HepG2 (cell line): ENCODE results near the gene RB1. TPM values are rescaled to one million over a fixed set of nuclear protein-coding genes. Genes with fewer than 3 reads are reported as not detected.

Experiments used
- ATAC-seq: fragments of 200-7000 bp; cut with Tn5 transposase; 3 replicates; pipeline ENCODE4 v1.9.1; 2020; ENCODE audit warnings: mild to moderate bottlenecking, moderate library complexity
- BruUV-seq: library from RNA; stranded (reverse); fragments of 400-500 nt; replicated peaks from 2 replicates; lab custom pipeline; 2021; lab: Mats Ljungman, UMichigan
- CTCF ChIA-PET: fragments of 300-600 bp; formaldehyde crosslinking; extraction: SDS; loops from one replicate; lab custom pipeline; 2021; ENCODE audit warnings: low total read pairs, inconsistent platforms, low intra/inter-chr PET ratio; lab: Yijun Ruan, JAX
- POLR2A ChIA-PET: fragments of 350-600 bp; sonication (Branson Sonifier 250); formaldehyde crosslinking; loops from one replicate; lab custom pipeline; 2020; ENCODE audit warnings: antibody characterized with exemption, inconsistent platforms; lab: Yijun Ruan, JAX
- DNase-seq: peaks from one replicate; pipeline ENCODE4 v3.0.0-alpha.2; 2015; ENCODE audit warnings: low spot score
- FAIRE-seq: peaks from 3 replicates; lab custom pipeline; 2011; peaks lifted over from hg19 to GRCh38; lab: Jason Lieb, UNC
- H2AFZ ChIP-seq: one replicate; pipeline ENCODE4 v1.6.1; 2011; ENCODE audit warnings: low read length, inconsistent platforms
- H3K27ac ChIP-seq: fragments of 300-600 bp; 3 replicates; pipeline ENCODE4 v1.8.0; 2011; ENCODE audit warnings: mixed run types, mild to moderate bottlenecking, mixed read lengths, low read length, inconsistent platforms; ENCODE audit not compliant: insufficient read depth; ENCODE audit errors: extremely low read length
- H3K27me3 ChIP-seq, 2 experiments: fragments of 200-600 bp in 1 of 2; 2 replicates in 1 of 2; 3 replicates in 1 of 2; pipeline versions ENCODE4 v1.6.0 to v1.8.0; 2011; ENCODE audit warnings: low read length in 2 of 2, mild to moderate bottlenecking in 2 of 2, moderate library complexity in 2 of 2, inconsistent platforms in 1 of 2; ENCODE audit not compliant: insufficient read depth in 2 of 2, control insufficient read depth in 1 of 2
- H3K36me3 ChIP-seq, 2 experiments: fragments of 200-600 bp in 1 of 2; replicated peaks in 1 of 2; 2 replicates in 1 of 2; 3 replicates in 1 of 2; pipeline versions ENCODE4 v1.5.1 to v1.8.0; 2011; ENCODE audit warnings: low read length in 2 of 2, inconsistent platforms in 1 of 2; ENCODE audit not compliant: insufficient read depth in 2 of 2, control insufficient read depth in 1 of 2
- H3K4me1 ChIP-seq: 2 replicates; pipeline ENCODE4 v1.5.1; 2012; ENCODE audit warnings: low read length, inconsistent platforms; ENCODE audit not compliant: insufficient read depth
- H3K4me2 ChIP-seq: 2 replicates; pipeline ENCODE4 v1.6.0; 2011; ENCODE audit warnings: low read depth, low read length, inconsistent platforms
- H3K4me3 ChIP-seq, 3 experiments: fragments of 200-600 bp in 1 of 3; sonication (generic), shearing (Covaris generic) in 1 of 3; replicated peaks in 1 of 3; 2 replicates each; pipeline ENCODE4 v1.5.1; 2011 to 2016; ENCODE audit warnings: low read length in 3 of 3, inconsistent platforms in 2 of 3, low read depth in 2 of 3, mild to moderate bottlenecking in 2 of 3, control low read depth in 1 of 3, mixed read lengths in 1 of 3; ENCODE audit not compliant: insufficient read depth in 1 of 3
- H3K79me2 ChIP-seq: one replicate; pipeline ENCODE4 v1.6.1; 2011; ENCODE audit warnings: low read length, inconsistent platforms; ENCODE audit not compliant: insufficient read depth
- H3K9ac ChIP-seq: 2 replicates; pipeline ENCODE4 v1.6.0; 2011; ENCODE audit warnings: mild to moderate bottlenecking, low read depth, low read length, inconsistent platforms; ENCODE audit not compliant: insufficient read depth
- H3K9me3 ChIP-seq: 2 replicates; pipeline ENCODE4 v1.5.1; 2012; ENCODE audit warnings: mild to moderate bottlenecking, low read length
- H4K20me1 ChIP-seq: 2 replicates; pipeline ENCODE4 v1.6.0; 2011; ENCODE audit warnings: inconsistent platforms, mild to moderate bottlenecking, low read length, moderate library complexity; ENCODE audit not compliant: insufficient read depth
- BRCA1 ChIP-seq: sonication (generic); formaldehyde crosslinking; IDR thresholded peaks from 2 replicates; pipeline ENCODE4 v1.4.0; 2020; ENCODE audit warnings: missing genetic modification reagents
- CBX1 ChIP-seq: IDR thresholded peaks from one replicate; pipeline ENCODE4 v1.6.1; 2016; ENCODE audit warnings: antibody characterized with exemption, low read depth
- NONO ChIP-seq, 2 experiments: fragments of 450-650 bp in 1 of 2; sonication (generic) in 1 of 2; formaldehyde crosslinking in 1 of 2; IDR thresholded peaks in 1 of 2; conservative IDR thresholded peaks in 1 of 2; 2 replicates each; pipeline versions ENCODE4 v1.6.1 to v1.8.0; 2017 to 2022; ENCODE audit warnings: mild to moderate bottlenecking in 1 of 2, missing genetic modification reagents in 1 of 2, moderate library complexity in 1 of 2
- SMAD3 ChIP-seq: sonication (generic); formaldehyde crosslinking; IDR thresholded peaks from 2 replicates; pipeline ENCODE4 v1.4.0; 2020; ENCODE audit warnings: missing genetic modification reagents
- ZBTB21 ChIP-seq: sonication (generic); formaldehyde crosslinking; IDR thresholded peaks from 2 replicates; pipeline ENCODE4 v1.4.0; 2020; ENCODE audit warnings: missing genetic modification reagents
- ZMAT3 ChIP-seq: sonication (generic); formaldehyde crosslinking; conservative IDR thresholded peaks from 2 replicates; pipeline ENCODE4 v1.7.0; 2021; ENCODE audit warnings: missing genetic modification reagents
- ZNF3 ChIP-seq: IDR thresholded peaks from 2 replicates; pipeline ENCODE4 v1.7.0; 2017; ENCODE audit warnings: inconsistent platforms
- ZNF563 ChIP-seq: sonication (generic); formaldehyde crosslinking; IDR thresholded peaks from 2 replicates; pipeline ENCODE4 v1.8.0; 2022; ENCODE audit warnings: mild to moderate bottlenecking, moderate library complexity, missing genetic modification reagents
- ZSCAN9 ChIP-seq: IDR thresholded peaks from 2 replicates; pipeline ENCODE4 v1.6.1; 2016; ENCODE audit warnings: borderline replicate concordance
- WGBS: methylation state at CpG from one replicate; pipeline ENCODE4 v1.1.6; 2017; ENCODE audit warnings: low lambda C conversion rate; 5-methylcytosine and 5-hydroxymethylcytosine counted together
- in situ Hi-C: cut with HindIII; loops from 2 replicates; pipeline ENCODE4 v1.10.0; 2017; ENCODE audit warnings: low pct_unique_long_range_greater_than_20kb; ENCODE audit not compliant: extremely low pct_ligation_motif_present
- intact Hi-C: fragments of 100-400 bp; cut with micrococcal nuclease; formaldehyde crosslinking; loops from one replicate; pipeline ENCODE4 v1.10.0; 2022; ENCODE audit not compliant: unreplicated experiment
- polyA plus RNA-seq, 8 experiments: library from polyadenylated mRNA; depleted of rRNA in 3 of 8; stranded (reverse) in 7 of 8; unstranded in 1 of 8; fragments of >200 nt; fragmentation: Illumina TruSeq in 4 of 8; extraction: Trizol in 4 of 8; gene quantifications; 2 replicates each; pipeline versions ENCODE4 v1.2.1 to v1.2.3, GENCODE V29; 2011 to 2016; ENCODE audit warnings: low read depth in 4 of 8, missing spikeins in 1 of 8, mixed read lengths in 1 of 8; ENCODE audit not compliant: insufficient read depth in 1 of 8
- total RNA-seq, 5 experiments: library from RNA; depleted of rRNA; stranded (reverse); fragments of >200 nt; fragmentation: Illumina TruSeq; extraction: Trizol; gene quantifications; 2 replicates each; pipeline ENCODE4 v1.2.3, GENCODE V29; 2016; ENCODE audit warnings: low read depth in 1 of 5
- TF ChIP-seq, protein P1 (sequence below): IDR thresholded peaks from 2 replicates; pipeline ENCODE4 v1.6.1; 2012; ENCODE audit warnings: low read length, improper control_type of control experiment
- TF ChIP-seq, protein P2 (sequence below): sonication (generic); formaldehyde crosslinking; IDR thresholded peaks from 2 replicates; pipeline ENCODE4 v1.4.0; 2020; ENCODE audit warnings: missing genetic modification reagents
- TF ChIP-seq, protein P3 (sequence below): sonication (generic); formaldehyde crosslinking; IDR thresholded peaks from 2 replicates; pipeline ENCODE4 v1.8.1; 2022; ENCODE audit warnings: mild to moderate bottlenecking, missing genetic modification reagents
- TF ChIP-seq, protein P4 (sequence below): sonication (generic); formaldehyde crosslinking; IDR thresholded peaks from 2 replicates; pipeline ENCODE4 v1.4.0; 2020; ENCODE audit warnings: mild to moderate bottlenecking, missing genetic modification reagents, borderline replicate concordance
- TF ChIP-seq, protein P5 (sequence below): IDR thresholded peaks from 2 replicates; pipeline ENCODE4 v1.6.1; 2016; ENCODE audit warnings: missing genetic modification reagents, missing compliant biosample characterization

Gene RB1
- total and polyA plus RNA-seq, 2 of the 13 experiments (the other 11 are each of a cell fraction or from before 2014, with no cell fraction given) = 15.6 to 23.7 TPM

DNA sequence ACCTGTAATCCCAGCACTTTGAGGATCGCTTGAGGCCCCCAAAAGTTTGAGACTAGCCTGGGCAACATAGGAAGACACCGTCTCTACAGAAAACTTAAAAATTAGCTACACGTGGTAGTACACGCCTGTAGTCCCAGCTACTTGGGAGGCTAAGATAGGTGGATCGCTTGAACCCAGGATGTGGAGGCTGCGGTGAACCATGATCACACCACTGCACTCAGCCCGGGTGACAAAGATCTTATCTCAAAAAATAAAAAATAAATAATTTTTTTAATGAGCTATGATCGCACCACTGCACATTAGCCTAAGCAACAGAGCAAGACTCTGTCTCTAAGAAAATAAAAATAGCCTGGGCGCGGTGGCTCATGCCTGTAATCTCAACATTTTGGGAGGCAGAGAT is 222.7 kb downstream of the RB1 start:
- peaks cover 9% of the 10 kb centered on the region for H3K4me1 ChIP-seq
- intact Hi-C loops = no loop called here
- no peak overlapping the region for H3K4me2 ChIP-seq
- no peaks in the 10 kb centered on the region for H3K79me2 ChIP-seq
- no peak overlapping the region for H3K27ac ChIP-seq
- ChIA-PET POLR2A (no interaction called here), CTCF (no interaction called here)
- no peaks in the 10 kb centered on the region for H3K36me3 ChIP-seq
- H3K9ac ChIP-seq = no peak overlapping the region
- DNase-seq (no peak), FAIRE-seq (no peak), ATAC-seq (no peak)
- no peak overlapping the region for H2AFZ ChIP-seq
- H3K27me3 ChIP-seq = no peaks in the 10 kb centered on the region
- H3K9me3 ChIP-seq = no peaks in the 10 kb centered on the region
- in situ Hi-C loops = no loop called here
- 95% methylated on average over 10 of the region's 10 CpGs for WGBS
- H3K4me3 ChIP-seq = no peak overlapping the region
- BruUV-seq = no TSS peak
- no peaks in the 10 kb centered on the region for H4K20me1 ChIP-seq
- TF ChIP-seq, protein P1, sequence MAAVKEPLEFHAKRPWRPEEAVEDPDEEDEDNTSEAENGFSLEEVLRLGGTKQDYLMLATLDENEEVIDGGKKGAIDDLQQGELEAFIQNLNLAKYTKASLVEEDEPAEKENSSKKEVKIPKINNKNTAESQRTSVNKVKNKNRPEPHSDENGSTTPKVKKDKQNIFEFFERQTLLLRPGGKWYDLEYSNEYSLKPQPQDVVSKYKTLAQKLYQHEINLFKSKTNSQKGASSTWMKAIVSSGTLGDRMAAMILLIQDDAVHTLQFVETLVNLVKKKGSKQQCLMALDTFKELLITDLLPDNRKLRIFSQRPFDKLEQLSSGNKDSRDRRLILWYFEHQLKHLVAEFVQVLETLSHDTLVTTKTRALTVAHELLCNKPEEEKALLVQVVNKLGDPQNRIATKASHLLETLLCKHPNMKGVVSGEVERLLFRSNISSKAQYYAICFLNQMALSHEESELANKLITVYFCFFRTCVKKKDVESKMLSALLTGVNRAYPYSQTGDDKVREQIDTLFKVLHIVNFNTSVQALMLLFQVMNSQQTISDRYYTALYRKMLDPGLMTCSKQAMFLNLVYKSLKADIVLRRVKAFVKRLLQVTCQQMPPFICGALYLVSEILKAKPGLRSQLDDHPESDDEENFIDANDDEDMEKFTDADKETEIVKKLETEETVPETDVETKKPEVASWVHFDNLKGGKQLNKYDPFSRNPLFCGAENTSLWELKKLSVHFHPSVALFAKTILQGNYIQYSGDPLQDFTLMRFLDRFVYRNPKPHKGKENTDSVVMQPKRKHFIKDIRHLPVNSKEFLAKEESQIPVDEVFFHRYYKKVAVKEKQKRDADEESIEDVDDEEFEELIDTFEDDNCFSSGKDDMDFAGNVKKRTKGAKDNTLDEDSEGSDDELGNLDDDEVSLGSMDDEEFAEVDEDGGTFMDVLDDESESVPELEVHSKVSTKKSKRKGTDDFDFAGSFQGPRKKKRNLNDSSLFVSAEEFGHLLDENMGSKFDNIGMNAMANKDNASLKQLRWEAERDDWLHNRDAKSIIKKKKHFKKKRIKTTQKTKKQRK = no peak
- TF ChIP-seq ZMAT3 (CRISPR knock-in tag) = no peak
- TF ChIP-seq ZNF3 (CRISPR knock-in tag) = no peak
- TF ChIP-seq, protein P2, sequence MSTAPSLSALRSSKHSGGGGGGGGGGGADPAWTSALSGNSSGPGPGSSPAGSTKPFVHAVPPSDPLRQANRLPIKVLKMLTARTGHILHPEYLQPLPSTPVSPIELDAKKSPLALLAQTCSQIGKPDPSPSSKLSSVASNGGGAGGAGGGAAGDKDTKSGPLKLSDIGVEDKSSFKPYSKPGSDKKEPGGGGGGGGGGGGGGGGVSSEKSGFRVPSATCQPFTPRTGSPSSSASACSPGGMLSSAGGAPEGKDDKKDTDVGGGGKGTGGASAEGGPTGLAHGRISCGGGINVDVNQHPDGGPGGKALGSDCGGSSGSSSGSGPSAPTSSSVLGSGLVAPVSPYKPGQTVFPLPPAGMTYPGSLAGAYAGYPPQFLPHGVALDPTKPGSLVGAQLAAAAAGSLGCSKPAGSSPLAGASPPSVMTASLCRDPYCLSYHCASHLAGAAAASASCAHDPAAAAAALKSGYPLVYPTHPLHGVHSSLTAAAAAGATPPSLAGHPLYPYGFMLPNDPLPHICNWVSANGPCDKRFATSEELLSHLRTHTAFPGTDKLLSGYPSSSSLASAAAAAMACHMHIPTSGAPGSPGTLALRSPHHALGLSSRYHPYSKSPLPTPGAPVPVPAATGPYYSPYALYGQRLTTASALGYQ (CRISPR knock-in tag) = no peak
- TF ChIP-seq SMAD3 (CRISPR knock-in tag) = no peak
- TF ChIP-seq, protein P3, sequence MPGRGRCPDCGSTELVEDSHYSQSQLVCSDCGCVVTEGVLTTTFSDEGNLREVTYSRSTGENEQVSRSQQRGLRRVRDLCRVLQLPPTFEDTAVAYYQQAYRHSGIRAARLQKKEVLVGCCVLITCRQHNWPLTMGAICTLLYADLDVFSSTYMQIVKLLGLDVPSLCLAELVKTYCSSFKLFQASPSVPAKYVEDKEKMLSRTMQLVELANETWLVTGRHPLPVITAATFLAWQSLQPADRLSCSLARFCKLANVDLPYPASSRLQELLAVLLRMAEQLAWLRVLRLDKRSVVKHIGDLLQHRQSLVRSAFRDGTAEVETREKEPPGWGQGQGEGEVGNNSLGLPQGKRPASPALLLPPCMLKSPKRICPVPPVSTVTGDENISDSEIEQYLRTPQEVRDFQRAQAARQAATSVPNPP = no peak
- TF ChIP-seq ZBTB21 (CRISPR knock-in tag) = no peak
- TF ChIP-seq, protein P4, sequence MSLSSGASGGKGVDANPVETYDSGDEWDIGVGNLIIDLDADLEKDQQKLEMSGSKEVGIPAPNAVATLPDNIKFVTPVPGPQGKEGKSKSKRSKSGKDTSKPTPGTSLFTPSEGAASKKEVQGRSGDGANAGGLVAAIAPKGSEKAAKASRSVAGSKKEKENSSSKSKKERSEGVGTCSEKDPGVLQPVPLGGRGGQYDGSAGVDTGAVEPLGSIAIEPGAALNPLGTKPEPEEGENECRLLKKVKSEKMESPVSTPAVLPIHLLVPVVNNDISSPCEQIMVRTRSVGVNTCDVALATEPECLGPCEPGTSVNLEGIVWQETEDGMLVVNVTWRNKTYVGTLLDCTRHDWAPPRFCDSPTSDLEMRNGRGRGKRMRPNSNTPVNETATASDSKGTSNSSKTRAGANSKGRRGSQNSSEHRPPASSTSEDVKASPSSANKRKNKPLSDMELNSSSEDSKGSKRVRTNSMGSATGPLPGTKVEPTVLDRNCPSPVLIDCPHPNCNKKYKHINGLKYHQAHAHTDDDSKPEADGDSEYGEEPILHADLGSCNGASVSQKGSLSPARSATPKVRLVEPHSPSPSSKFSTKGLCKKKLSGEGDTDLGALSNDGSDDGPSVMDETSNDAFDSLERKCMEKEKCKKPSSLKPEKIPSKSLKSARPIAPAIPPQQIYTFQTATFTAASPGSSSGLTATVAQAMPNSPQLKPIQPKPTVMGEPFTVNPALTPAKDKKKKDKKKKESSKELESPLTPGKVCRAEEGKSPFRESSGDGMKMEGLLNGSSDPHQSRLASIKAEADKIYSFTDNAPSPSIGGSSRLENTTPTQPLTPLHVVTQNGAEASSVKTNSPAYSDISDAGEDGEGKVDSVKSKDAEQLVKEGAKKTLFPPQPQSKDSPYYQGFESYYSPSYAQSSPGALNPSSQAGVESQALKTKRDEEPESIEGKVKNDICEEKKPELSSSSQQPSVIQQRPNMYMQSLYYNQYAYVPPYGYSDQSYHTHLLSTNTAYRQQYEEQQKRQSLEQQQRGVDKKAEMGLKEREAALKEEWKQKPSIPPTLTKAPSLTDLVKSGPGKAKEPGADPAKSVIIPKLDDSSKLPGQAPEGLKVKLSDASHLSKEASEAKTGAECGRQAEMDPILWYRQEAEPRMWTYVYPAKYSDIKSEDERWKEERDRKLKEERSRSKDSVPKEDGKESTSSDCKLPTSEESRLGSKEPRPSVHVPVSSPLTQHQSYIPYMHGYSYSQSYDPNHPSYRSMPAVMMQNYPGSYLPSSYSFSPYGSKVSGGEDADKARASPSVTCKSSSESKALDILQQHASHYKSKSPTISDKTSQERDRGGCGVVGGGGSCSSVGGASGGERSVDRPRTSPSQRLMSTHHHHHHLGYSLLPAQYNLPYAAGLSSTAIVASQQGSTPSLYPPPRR (CRISPR knock-in tag) = no peak
- TF ChIP-seq ZSCAN9 (CRISPR knock-in tag) = no peak
- TF ChIP-seq CBX1 = no peak
- TF ChIP-seq, protein P5, sequence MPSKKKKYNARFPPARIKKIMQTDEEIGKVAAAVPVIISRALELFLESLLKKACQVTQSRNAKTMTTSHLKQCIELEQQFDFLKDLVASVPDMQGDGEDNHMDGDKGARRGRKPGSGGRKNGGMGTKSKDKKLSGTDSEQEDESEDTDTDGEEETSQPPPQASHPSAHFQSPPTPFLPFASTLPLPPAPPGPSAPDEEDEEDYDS (CRISPR knock-in tag) = no peak
- TF ChIP-seq BRCA1 (CRISPR knock-in tag) = no peak
- no peak for TF ChIP-seq ZNF563 (CRISPR knock-in tag)
- TF ChIP-seq NONO (IDR thresholded peaks at IDR 0.05) = no peak
- no peak for TF ChIP-seq NONO (CRISPR knock-in tag; conservative IDR thresholded peaks at IDR 0.05)
